ENCODE results near the gene ACRBP.

Gene ACRBP

DNA sequence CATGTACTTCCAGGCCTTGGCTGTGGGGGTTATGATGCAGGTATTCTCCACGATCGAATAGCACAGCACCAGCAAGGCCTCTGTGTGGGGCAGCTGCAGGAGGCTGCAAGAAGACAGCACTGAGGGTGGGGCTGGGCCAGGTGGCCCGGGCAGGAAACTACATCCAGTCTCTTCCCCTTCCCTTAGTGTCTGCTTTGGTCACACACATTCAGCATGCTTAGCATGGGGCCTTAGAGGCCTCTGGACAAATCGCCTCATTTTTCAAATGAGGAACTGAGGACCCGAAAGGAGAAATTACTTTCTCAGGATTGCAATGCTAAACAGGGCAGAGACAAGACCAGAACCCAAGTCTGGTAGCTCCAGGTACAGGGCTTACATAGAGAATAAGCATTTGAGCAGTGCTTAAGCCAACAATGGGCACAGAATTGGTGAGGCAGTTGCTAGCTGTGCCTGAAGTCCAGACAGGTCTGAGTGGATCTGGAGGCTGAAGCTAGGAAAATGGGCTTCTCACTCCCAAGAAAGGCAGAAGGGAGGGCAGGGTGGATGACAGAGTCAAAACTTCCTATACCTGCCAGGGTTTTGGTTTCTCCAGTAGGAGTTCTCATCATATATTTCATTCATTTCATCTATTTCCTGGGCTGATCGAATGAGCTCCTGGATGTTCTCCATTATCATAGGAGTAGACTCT is 3.5 kb downstream of the ACRBP start:
- TF ChIP-seq, protein P1, sequence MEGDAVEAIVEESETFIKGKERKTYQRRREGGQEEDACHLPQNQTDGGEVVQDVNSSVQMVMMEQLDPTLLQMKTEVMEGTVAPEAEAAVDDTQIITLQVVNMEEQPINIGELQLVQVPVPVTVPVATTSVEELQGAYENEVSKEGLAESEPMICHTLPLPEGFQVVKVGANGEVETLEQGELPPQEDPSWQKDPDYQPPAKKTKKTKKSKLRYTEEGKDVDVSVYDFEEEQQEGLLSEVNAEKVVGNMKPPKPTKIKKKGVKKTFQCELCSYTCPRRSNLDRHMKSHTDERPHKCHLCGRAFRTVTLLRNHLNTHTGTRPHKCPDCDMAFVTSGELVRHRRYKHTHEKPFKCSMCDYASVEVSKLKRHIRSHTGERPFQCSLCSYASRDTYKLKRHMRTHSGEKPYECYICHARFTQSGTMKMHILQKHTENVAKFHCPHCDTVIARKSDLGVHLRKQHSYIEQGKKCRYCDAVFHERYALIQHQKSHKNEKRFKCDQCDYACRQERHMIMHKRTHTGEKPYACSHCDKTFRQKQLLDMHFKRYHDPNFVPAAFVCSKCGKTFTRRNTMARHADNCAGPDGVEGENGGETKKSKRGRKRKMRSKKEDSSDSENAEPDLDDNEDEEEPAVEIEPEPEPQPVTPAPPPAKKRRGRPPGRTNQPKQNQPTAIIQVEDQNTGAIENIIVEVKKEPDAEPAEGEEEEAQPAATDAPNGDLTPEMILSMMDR (IDR thresholded peaks at IDR 0.05; ENCODE audit: low read depth, low read length, missing control alignments), result no peak
- no peak for DNase-seq (ENCODE audit: extremely low read depth, low read depth)
- no peak overlapping the region for H3K4me3 ChIP-seq (replicated peaks; ENCODE audit: low read depth, low read length)

DNA sequence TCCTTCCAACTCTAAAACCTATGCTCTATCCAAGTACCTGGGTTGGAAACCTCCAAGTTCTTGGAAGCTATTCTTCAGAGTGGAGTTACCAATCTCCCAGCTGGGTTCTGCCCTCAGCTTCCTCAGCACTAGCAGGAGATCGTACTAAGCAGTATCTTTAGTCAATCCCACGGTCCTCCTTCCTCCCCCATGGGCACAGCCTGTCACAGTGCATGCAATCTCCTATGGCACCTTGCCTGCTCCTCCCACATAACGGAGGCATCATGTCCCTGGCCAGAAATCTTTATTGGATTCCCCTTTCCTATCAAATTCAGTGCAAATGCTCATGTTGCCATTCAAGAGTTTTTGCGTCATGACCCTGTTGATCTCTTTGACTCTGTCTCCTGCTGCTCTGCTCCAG is 6.1 kb downstream of the ACRBP start:
- H3K4me3 ChIP-seq (replicated peaks; ENCODE audit: low read depth, low read length), result no peak overlapping the region
- no peak for DNase-seq (ENCODE audit: extremely low read depth, low read depth)
- TF ChIP-seq, protein P1 (IDR thresholded peaks at IDR 0.05; ENCODE audit: low read depth, low read length, missing control alignments), result no peak

DNA sequence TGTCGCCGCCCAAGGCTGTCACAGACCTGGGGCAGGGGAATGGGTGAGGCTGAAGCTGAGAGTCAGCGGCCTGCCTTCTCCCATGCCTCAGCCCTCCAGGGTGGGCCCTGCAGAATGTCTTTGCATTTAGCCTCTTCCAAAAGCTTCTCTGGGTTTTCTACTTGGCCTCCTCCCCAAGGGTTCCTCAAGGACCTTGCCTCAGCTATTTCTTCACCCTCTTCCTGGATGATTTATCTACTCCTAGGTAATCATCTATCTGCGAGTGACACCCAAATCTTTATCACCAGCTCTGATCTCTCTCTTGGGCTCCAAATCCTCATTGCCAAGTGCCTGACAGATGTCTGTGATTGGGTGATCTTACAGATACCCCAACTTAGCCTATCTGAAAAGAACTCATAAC is 6.7 kb downstream of the ACRBP start:
- TF ChIP-seq, protein P1 (IDR thresholded peaks at IDR 0.05; ENCODE audit: low read depth, low read length, missing control alignments), result no peak
- no peak for DNase-seq (ENCODE audit: extremely low read depth, low read depth)

DNA sequence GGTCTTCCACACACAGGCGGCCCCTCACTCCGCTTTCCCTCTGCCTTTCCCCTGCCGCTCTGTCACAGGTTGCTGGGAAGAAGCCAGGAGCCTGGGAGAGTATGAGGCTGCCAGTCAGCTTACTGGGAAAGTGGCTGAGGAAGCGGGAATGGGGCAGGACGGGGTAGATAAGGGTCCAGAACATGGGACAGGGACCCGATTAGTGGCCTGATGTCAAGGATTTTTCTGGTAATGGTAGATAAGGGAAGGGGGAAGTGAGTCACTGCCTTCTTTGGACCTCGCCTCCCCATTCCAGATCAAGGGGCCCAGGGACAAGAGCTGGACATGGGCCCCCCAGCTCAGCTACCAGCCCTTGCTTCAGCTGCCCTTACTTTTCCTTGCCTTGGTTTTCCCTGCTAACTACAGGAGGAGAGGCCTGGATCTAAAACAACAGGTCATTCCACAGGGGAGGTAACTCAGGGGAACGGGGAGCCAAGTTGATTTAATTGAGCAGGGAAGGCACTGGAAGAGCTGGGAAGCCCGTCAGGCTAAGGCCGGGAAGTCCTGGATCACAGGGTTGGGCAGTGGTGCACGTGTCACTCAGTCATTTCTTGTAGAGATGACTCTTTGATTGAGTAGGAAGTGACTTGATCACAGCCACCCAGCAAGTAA is 8.0 kb downstream of the ACRBP start:
- TF ChIP-seq, protein P1 (IDR thresholded peaks at IDR 0.05; ENCODE audit: low read depth, low read length, missing control alignments), result no peak
- H3K4me3 ChIP-seq (replicated peaks; ENCODE audit: low read depth, low read length), result no peak overlapping the region
- no peak for DNase-seq (ENCODE audit: extremely low read depth, low read depth)

More for the DNA sequence above, 6.7 kb downstream of the ACRBP start:
- no peak overlapping the region for H3K4me3 ChIP-seq (replicated peaks; ENCODE audit: low read depth, low read length)

DNA sequence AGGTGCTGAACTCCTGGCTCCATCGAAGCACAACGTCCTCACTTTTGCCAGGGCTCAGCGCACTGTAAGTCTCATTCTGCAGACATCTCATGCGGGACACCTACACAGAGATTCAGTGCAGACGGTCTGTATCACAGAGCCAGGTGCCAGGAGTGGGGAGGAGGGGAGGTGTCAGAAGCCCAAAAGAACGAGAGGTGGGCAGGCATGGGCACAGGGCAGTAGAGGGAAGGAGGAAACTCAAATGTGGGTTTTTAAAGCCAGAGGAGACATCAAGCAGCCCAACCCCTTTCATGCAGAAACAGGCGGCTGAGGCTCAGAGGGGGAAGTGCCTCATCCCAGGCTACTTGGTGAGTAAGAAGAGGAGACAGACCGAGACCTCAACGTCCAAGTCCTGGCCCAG is 8.9 kb downstream of the ACRBP start:
- no peak for DNase-seq (ENCODE audit: extremely low read depth, low read depth)
- no peak overlapping the region for H3K4me3 ChIP-seq (replicated peaks; ENCODE audit: low read depth, low read length)
- TF ChIP-seq, protein P1 (IDR thresholded peaks at IDR 0.05; ENCODE audit: low read depth, low read length, missing control alignments), result no peak

DNA sequence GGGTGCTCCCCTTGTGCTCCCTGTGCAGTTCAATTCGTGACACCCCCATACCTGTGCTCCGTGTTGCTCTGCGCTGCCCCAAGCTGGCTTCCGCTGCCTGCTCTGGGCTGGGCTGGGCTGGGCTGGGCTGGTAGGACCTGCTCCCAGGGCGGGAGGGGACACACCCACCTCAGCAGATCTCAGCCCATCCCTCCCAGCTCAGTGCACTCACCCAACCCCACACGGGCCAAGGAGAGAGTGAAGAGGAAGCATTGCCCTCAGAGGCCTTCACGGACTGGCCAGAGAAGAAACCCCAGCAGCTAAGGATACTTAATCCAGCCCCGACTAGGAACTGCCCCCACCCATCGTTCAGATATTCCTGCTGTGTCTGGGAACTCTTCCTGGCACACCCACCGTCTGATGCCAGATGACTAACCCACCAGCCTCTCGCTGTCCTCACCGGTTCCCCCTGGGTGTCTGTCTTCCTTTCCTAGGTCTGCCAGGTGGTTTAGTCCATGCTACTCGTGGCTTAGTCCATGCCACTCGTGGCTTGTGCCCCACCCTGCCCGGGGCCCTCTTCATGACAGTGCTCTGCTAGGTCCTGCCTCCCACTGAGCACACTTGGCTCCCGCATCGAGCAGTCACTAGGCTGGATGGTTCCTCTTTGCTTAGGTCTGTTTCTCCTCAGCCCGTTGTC is 11.2 kb downstream of the ACRBP start, which contains the start of gene LPAR5:
Gene LPAR5, minus strand, starts transcription at position 104 of the 676 bp plus-strand sequence. CDS start 14,711 bp downstream, outside the sequence.
- no peak for DNase-seq (ENCODE audit: extremely low read depth, low read depth)
- H3K4me3 ChIP-seq (replicated peaks; ENCODE audit: low read depth, low read length), result no peak within 1 kb of the TSS
- TF ChIP-seq, protein P1 (IDR thresholded peaks at IDR 0.05; ENCODE audit: low read depth, low read length, missing control alignments), result no peak
